GM23248 (cell line): Measurements from ENCODE around the gene KIAA1549. TPM values are rescaled to one million over a fixed set of nuclear protein-coding genes. Genes with fewer than 3 reads are reported as not detected.
"Not testable (repeated sequence)": the region's sequence is repeated elsewhere in the genome, so short reads cannot be mapped to it uniquely, and the experiment has no call there.

ENCODE experiments used
- DNase-seq: peaks from one replicate; pipeline ENCODE4 v3.0.0-alpha.2; 2015
- H2AFZ ChIP-seq: fragments of 200-600 bp; sonication (generic); 2 replicates; pipeline ENCODE4 v1.6.1; 2016; ENCODE audit warnings: antibody characterized with exemption
- H3F3A ChIP-seq: fragments of 200-600 bp; sonication (generic); 2 replicates; pipeline ENCODE4 v1.6.1; 2016; ENCODE audit warnings: mild to moderate bottlenecking, antibody characterized with exemption, mixed run types; ENCODE audit not compliant: insufficient read depth
- H3K27ac ChIP-seq: fragments of 200-600 bp; sonication (generic); 2 replicates; pipeline ENCODE4 v1.5.1; 2016; ENCODE audit warnings: mild to moderate bottlenecking
- H3K27me3 ChIP-seq: fragments of 200-600 bp; sonication (generic); replicated peaks from 2 replicates; pipeline ENCODE4 v1.6.1; 2016; ENCODE audit warnings: mild to moderate bottlenecking; ENCODE audit not compliant: insufficient read depth
- H3K36me3 ChIP-seq: fragments of 200-600 bp; sonication (generic); 2 replicates; pipeline ENCODE4 v1.6.1; 2016; ENCODE audit warnings: low read depth, mild to moderate bottlenecking
- H3K4me1 ChIP-seq: fragments of 200-600 bp; sonication (generic); 2 replicates; pipeline ENCODE4 v1.6.1; 2016; ENCODE audit warnings: mild to moderate bottlenecking; ENCODE audit not compliant: insufficient read depth
- H3K4me2 ChIP-seq: fragments of 200-600 bp; sonication (generic); one replicate; pipeline ENCODE4 v1.6.1; 2016; ENCODE audit warnings: mild to moderate bottlenecking; ENCODE audit not compliant: unreplicated experiment
- H3K4me3 ChIP-seq: fragments of 200-600 bp; sonication (generic); 2 replicates; pipeline ENCODE4 v1.5.1; 2016; ENCODE audit warnings: mild to moderate bottlenecking
- H3K79me2 ChIP-seq: fragments of 200-600 bp; sonication (generic); 2 replicates; pipeline ENCODE4 v1.6.1; 2016; ENCODE audit warnings: mild to moderate bottlenecking; ENCODE audit not compliant: insufficient read depth
- H3K9ac ChIP-seq: fragments of 200-600 bp; sonication (generic); 2 replicates; pipeline ENCODE4 v1.6.1; 2016; ENCODE audit warnings: mild to moderate bottlenecking
- H3K9me2 ChIP-seq: fragments of 200-600 bp; sonication (generic); 2 replicates; pipeline ENCODE4 v1.6.1; 2016; ENCODE audit warnings: mixed run types, mild to moderate bottlenecking, moderate library complexity; ENCODE audit not compliant: insufficient read depth
- H3K9me3 ChIP-seq: fragments of 200-600 bp; sonication (generic); one replicate; pipeline ENCODE4 v1.6.1; 2017; ENCODE audit warnings: low read depth
- H4K20me1 ChIP-seq: fragments of 200-600 bp; sonication (generic); 2 replicates; pipeline ENCODE4 v1.6.0; 2016; ENCODE audit not compliant: insufficient read depth
- EZH2 ChIP-seq: fragments of 200-600 bp; sonication (generic); IDR thresholded peaks from 2 replicates; pipeline ENCODE4 v1.6.1; 2018; ENCODE audit warnings: antibody characterized with exemption, mild to moderate bottlenecking; ENCODE audit not compliant: insufficient read depth, poor library complexity, severe bottlenecking
- EZH2phosphoT487 ChIP-seq: fragments of 200-600 bp; sonication (generic); IDR thresholded peaks from 2 replicates; pipeline ENCODE4 v1.6.1; 2018; ENCODE audit warnings: antibody characterized with exemption, moderate library complexity, mild to moderate bottlenecking, low read depth; ENCODE audit not compliant: insufficient read depth
- WGBS, 2 experiments: methylation state at CpG; one replicate each; pipeline ENCODE4 v1.1.6; 2015 to 2017; ENCODE audit warnings: low lambda C conversion rate in 2 of 2, low coverage in 1 of 2; ENCODE audit errors: missing lambda C conversion rate in 2 of 2; 5-methylcytosine and 5-hydroxymethylcytosine counted together
- in situ Hi-C: fragments of 300-500 bp; cut with MboI; formaldehyde crosslinking; loops from 2 replicates; pipeline ENCODE4 v1.15.0; 2020
- polyA plus RNA-seq: library from polyadenylated mRNA; unstranded; fragments of >200 nt; fragmentation: Nextera tagmentation; extraction: Ambion mirVana; gene quantifications from 2 replicates; pipeline ENCODE4 v1.2.1, GENCODE V29; 2016
- total RNA-seq: library from RNA; depleted of rRNA; stranded (reverse); fragments of >200 nt; shearing (Covaris generic); gene quantifications from 2 replicates; pipeline ENCODE4 v1.2.3, GENCODE V29; 2014

Gene KIAA1549
- total and polyA plus RNA-seq, 2 experiments from 2014 or later, result 2.1 to 3.0 TPM

GRCh38 chr7:138799336-138800000 lies 181.7 kb downstream of the KIAA1549 start:
- no peak for DNase-seq
- H3K4me1 ChIP-seq, result no peaks in the 10 kb centered on the region
- no peaks in the 10 kb centered on the region for H3K9me3 ChIP-seq
- TF ChIP-seq EZH2phosphoT487 (no peak), EZH2 (no peak)
- H3K9ac ChIP-seq, result no peak overlapping the region
- no peaks in the 10 kb centered on the region for H3K79me2 ChIP-seq
- H2AFZ ChIP-seq, result no peak overlapping the region
- no peak overlapping the region for H3K27ac ChIP-seq
- no peaks in the 10 kb centered on the region for H4K20me1 ChIP-seq
- in situ Hi-C loops, result no loop called here
- H3K36me3 ChIP-seq, result no peaks in the 10 kb centered on the region
- no peak overlapping the region for H3K4me3 ChIP-seq
- H3F3A ChIP-seq, result no peaks in the 10 kb centered on the region
- WGBS, 2 experiments, result 17 to 29% methylated on average over 7 of the region's 7 CpGs
- H3K27me3 ChIP-seq, result peaks cover 28% of the 10 kb centered on the region
- no peaks in the 10 kb centered on the region for H3K9me2 ChIP-seq
- no peak overlapping the region for H3K4me2 ChIP-seq

GRCh38 chr7:138798836-138799235 lies 182.4 kb downstream of the KIAA1549 start:
- no peak overlapping the region for H3K4me3 ChIP-seq
- in situ Hi-C loops, result no loop called here
- no peaks in the 10 kb centered on the region for H3K4me1 ChIP-seq
- no peak overlapping the region for H3K27ac ChIP-seq
- H3K9me2 ChIP-seq, result no peaks in the 10 kb centered on the region
- H2AFZ ChIP-seq, result no peak overlapping the region
- no peak for DNase-seq
- peaks cover 29% of the 10 kb centered on the region for H3K27me3 ChIP-seq
- TF ChIP-seq EZH2phosphoT487, result no peak
- no peak for TF ChIP-seq EZH2
- 35 to 44% methylated on average over 5 of the region's 5 CpGs for WGBS, 2 experiments
- no peaks in the 10 kb centered on the region for H3K9me3 ChIP-seq
- no peaks in the 10 kb centered on the region for H4K20me1 ChIP-seq
- H3F3A ChIP-seq, result no peaks in the 10 kb centered on the region
- no peaks in the 10 kb centered on the region for H3K79me2 ChIP-seq
- no peaks in the 10 kb centered on the region for H3K36me3 ChIP-seq
- no peak overlapping the region for H3K9ac ChIP-seq
- no peak overlapping the region for H3K4me2 ChIP-seq

- Histone ChIP-seq H3K27me3 (peaks cover 36% of the 10 kb centered on the region), H3K9me2 (no peaks in the 10 kb centered on the region), H2AFZ (no peak within 1 kb of the TSS), H3K36me3 (no peaks in the 10 kb centered on the region), H3K9me3 (no peaks in the 10 kb centered on the region), H3K79me2 (no peaks in the 10 kb centered on the region), H3K4me3 (no peak within 1 kb of the TSS), H3K4me1 (no peaks in the 10 kb centered on the region), H3F3A (no peaks in the 10 kb centered on the region), H3K27ac (no peak within 1 kb of the TSS), H4K20me1 (no peaks in the 10 kb centered on the region), H3K9ac (no peak within 1 kb of the TSS), H3K4me2 (no peak within 1 kb of the TSS)
- no peak for DNase-seq
- in situ Hi-C loops, result no loop called here
- TF ChIP-seq EZH2phosphoT487 (no peak), EZH2 (no peak)
- WGBS, 2 experiments, result 3 to 6% methylated on average over 13 to 14 of the region's 14 CpGs
These were observed 183.4 kb downstream of the KIAA1549 start, which contains the start of the genes ATP6V0A4 and TMEM213 for GRCh38 chr7:138797715-138798320. Gene ATP6V0A4, minus strand, starts transcription at chr7:138798196. Its CDS starts 26,949 bp downstream, at chr7:138771247. Gene TMEM213, plus strand, starts transcription at chr7:138797994. Its CDS starts 111 bp downstream, at chr7:138798105.

- DNase-seq, H3K36me3 ChIP-seq, H3K79me2 ChIP-seq, H3K9ac ChIP-seq, in situ Hi-C loops, H3K4me3 ChIP-seq, H3K9me3 ChIP-seq, H3F3A ChIP-seq, H2AFZ ChIP-seq, H3K9me2 ChIP-seq, H3K4me2 ChIP-seq, H4K20me1 ChIP-seq, H3K4me1 ChIP-seq, H3K27ac ChIP-seq: not testable (repeated sequence)
- 3 to 8% methylated on average over 4 of the region's 4 CpGs for WGBS, 2 experiments
- H3K27me3 ChIP-seq, result peaks cover 36% of the 10 kb centered on the region
These were observed 184.1 kb downstream of the KIAA1549 start for GRCh38 chr7:138797046-138797445.
